Measurements from ENCODE around the gene TMEM163.

GRCh38 chr2:134567666-134568065, 151.1 kb downstream of the TMEM163 start:
- TF ChIP-seq CTCF (conservative IDR thresholded peaks at IDR 0.05; ENCODE audit: low read length) = no peak
- no peak for TF ChIP-seq EZH2phosphoT487 (IDR thresholded peaks at IDR 0.05; ENCODE audit: borderline replicate concordance, low read depth, low read length)

Measured in OCI-LY7 (cell line).